NCI-H2196 treated with DMSO at 0.1 percent for 48 hours (cell line): ENCODE measurements around the gene TASOR2.

ENCODE experiments used
- DNase-seq: peaks from one replicate; lab custom pipeline; 2025; ENCODE audit not compliant: unreplicated experiment; lab: John Stamatoyannopoulos, UW

The TASOR2 gene, protein sequence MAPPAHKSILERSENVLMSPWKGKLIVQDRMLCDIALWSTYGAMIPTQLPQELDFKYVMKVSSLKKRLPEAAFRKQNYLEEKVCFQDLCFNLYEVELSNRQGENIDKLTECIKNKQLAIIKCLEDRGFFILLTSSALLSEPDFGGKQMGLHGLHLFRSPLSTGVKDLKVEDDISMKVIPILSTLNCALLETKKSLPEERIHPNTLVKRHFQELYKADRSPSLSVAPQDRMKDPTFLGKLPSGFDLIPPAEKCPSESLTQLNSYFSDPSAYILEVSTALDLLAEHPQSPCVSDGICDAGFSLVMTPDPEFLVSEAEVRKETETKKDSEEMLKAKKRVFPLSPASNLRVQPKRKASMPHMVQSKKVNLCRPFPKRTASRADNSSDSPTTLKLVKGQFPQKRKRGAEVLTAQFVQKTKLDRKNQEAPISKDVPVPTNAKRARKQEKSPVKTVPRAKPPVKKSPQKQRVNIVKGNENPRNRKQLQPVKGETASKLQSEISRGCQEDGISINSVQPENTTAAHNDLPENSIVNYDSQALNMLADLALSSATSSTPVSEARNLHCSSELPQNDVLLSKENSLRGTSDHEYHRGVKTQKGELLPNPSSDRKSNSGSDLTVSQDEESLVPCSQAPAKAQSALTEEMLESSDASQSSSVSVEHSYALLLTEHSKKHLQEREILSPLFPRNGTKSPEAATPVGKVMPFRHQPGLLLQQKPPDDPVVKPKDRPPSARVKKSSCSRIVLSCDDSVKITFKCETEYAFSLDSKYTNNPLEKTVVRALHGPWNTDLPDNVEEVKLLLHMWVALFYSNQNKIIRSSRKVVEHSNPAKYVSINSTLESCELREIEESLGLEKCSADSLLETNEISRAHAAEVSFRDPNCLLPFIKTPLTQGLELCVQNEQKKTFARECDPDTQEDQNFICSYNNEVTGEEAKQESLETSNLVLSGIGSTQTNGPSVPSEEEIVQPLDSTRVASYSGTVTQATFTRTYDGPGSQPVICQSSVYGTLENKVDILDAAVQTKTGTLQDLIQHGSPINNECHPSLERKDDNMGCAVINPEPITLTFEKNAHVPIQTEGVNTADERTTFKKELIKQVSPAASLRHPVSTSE (N-terminal part only)

DNA sequence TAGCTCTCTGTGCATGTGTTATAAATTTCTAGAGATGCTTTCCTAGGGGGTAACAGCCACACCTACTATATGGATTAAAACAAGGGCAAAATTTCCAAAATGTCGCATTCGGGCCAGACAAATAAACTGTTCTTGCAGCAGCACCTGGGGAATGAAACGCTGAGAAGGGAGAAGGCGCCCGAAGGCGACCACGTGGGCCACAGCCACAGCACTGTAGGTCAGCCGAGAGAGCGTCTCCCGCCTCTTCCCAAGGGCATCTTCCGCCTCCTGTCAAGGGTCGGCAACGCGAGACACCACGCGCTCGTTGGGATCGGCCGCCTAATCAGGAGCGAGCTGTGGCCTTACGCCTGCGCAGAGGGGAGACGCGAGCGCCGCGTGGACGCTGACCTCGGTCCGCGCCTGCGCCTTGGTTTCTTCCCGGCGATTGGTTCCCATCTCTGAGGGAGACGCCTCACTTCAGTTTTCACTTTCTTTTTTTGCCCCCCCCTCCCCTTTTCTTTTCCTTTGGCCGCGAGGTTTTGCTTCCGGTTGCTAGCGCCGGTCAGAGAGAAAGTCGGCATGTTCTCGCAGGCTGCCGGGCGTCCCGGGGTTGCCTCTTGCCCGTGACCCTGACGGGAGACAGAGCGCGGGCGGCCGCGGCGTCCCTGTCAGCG lies at the start of gene TASOR2:
Gene TASOR2, plus strand, starts transcription at position 521 of the 653 bp plus-strand sequence. CDS start 35,805 bp downstream, outside the sequence.
- DNase-seq: peak; percentile 89

DNA sequence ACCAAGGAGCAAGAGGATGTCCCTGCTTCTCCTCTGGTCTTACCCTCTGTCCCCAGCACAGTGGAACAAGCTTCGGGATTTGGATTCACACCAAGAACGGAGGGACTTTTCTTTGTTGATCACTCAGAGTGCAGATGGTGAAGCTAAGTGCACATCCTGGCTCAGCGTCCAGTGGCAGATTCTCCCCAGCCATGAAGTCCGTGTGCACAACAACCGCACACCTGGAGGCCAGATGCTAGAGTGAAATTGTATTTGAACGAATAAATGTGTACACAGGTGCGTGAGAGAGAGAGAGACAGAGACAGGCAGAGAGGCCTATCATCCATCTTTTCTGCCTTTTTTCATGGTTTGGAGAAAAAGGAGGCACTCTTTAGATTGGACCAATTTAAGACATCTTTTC lies 49.7 kb upstream of the TASOR2 start:
- no peak for DNase-seq

DNA sequence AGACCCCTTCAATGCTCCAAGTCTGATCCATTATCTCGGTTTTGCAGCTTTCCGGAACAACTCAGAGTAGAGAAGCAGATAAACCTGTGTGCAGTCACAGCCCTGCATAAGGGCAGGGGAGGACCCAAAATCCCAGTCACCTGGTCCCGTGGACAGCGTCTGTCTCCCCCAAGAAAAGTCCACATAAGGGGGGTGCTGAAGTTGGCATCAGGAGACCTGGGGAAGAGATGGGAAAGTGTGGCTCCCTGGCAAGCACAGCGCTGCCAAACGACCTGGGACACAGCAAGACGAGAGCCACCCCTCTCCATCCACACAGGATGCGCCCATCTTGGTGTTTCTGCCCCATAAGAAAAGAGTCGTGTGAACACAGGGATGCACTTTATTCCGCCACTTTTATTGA lies 46.1 kb upstream of the TASOR2 start:
- DNase-seq: no peak

DNA sequence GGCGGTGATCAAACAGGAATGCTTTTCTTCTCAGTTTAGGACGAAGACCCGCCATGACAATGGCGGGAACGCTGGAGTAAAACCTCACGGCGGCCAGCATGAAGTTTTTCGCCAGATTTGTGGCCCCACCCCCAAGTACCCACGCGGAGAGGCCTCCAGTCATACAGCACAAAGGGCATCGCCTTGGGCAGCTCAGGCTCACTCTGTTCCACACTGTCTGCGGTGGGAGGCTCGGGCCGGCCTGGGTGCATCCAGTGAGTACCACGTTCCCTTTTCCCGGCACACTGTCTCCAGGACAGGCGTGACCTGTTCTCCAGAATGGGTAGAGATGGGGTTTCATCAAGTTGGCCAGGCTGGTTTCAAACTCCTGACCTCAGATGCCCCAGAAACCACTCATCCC lies 45.6 kb upstream of the TASOR2 start:
- no peak for DNase-seq

DNA sequence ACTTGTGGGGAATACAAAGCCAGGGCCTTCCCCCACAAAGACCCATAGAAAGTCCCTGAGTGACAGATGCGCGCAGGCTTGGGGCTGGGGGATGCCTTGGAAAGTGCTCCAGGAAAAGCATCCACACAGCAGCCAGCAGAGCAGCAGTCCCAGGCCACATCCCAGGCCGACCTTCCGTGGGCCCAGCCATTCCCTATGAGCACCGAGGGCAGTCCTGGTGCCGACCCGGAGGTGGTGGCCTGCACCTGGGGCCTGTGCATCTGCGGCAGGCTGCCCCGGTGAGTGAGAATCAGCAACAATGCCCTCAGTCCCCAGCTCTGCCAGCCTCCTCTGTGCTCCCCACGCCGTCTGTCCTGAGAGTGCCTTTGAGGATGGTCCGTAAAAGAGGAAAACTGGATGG lies 44.6 kb upstream of the TASOR2 start:
- DNase-seq: no peak

DNA sequence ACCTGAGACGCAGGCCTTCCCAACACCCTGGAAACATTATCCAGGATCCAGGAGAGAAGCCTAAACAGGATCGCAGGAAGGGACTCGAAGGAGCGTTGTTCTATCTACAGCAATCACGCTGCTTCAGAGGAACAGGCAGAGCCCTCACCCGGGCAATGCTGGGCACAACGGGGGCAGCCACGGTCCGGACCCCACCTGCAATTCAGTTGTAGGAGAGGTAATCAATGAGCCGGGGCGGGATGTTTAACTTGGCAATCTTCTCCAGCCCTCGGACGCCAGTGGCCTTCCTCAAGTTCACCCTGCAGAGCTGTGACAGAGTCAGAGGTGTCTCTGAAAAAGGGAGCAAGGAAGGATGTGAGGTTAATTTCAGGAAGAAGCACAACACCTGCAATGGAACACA lies 44.1 kb upstream of the TASOR2 start:
- DNase-seq: no peak

DNA sequence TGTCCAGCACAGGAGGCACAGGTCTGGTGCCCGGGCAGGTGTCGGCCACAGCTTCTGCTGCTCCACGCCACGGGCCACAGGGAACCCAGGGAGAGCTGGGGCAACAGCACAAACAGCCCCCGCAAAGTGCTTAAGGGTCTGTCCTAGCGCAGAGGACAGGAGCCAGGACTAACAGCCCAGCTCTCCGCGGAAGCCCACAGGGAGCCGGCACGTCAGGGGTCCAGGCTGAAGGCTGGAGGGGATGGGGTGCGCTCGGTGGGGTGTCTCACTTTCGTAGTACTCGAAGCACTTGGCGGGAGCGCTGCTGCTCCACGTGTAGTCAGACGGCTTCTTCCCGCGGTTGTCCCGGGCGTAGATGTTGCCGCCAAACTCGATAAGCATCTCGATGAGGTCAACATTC lies 43.1 kb upstream of the TASOR2 start:
- no peak for DNase-seq

DNA sequence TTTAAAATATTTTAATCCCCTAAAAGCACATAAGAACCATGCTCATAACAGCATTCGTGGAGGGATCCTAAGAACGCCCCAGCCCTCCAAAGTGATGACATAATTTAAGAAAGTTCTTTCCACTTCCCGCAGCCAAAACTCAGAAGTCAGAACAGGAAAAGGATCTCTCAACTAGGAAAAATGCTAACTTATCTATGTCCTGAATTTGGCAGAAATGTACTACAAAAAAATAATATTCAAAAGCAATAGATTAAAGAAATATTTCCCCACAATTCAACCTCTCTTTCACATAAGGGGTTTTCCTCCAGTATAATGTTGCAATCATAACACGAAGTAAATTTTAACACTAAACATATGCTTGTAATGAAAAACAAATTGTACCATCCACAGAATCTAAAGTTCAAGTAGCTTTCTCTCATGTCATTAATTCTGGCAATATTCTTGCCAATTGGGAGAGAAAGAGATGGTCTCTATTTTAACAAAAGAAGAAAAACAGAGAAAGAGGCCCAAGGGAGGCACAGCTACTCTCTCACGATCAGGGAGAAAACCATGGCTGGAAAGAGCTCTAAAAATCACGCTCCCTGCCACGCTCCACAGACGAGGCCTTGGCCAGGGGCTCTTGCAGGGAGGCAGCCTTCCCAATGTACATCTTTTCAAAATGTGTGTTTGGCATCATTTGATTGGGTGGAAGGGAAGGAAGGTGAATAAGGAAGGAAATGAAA lies 41.1 kb upstream of the TASOR2 start:
- no peak for DNase-seq

DNA sequence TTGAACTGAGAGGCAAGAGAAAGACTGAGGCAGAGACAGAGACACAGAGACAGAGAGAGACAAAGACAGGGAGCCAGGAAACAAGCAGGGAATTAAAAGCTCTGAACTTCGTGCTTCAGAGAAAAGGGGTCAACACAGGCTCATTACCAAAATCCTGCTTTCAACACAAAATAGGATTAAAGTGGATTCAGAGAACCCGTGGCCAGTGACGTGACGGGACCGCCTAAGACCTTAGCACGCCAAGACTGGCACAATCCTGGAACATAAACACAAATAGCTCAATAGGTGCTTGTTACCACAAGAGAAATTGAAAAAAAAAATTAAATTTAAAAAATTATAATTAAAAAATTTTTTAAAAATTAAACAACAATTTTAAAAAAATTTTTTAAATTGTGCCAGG lies 39.7 kb upstream of the TASOR2 start:
- no peak for DNase-seq

DNA sequence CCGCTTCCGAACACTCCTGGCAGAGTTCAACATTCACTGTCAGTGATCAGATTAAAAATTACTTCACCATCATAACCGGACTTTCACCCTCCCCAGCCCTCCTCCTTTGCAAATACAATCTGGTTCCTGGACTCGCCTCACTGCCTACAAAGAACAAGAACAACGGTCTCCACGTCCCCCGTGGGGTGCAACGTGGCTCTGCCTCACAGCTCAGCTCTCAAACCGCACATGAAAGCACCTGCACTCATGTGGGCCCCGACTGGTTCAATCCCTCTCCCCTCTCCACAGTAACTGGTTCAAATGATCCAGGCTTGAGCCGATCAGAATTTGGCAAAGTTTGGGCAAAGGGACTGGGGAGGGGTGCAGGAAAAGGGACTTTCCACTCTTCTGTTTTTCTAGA lies 39.3 kb upstream of the TASOR2 start:
- DNase-seq: no peak

DNA sequence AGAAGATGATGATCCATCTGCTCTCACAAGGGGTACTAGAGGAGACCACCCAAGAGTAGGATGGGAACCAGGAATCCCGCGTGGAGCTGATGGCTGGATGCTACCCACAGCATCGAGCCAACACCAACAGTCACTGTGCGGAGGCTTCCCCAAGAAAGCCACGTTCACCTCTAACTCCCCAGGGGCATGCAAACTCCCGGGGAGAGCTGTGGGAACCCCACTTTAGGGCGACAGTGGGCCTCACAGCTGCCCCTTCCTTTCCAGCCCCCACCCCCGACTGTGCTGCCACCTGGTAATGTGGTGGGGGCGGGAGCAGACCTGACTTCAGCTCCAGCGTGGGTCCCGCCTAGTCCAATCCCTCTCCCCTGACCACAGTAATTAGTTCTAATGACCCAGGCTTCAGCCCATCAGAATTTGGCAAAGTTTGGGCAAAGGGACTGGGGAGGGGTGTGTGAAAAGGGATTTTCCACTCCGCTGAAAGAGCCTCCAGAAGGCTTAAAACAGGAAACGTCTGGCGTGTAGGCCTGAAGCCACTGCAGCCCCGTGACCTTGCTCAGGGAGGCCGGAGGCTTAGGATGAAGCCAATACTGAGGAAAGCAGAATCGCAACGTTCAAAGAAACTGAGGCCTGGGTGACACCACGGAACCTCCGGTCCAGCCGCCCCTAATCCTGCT lies 38.6 kb upstream of the TASOR2 start:
- no peak for DNase-seq

DNA sequence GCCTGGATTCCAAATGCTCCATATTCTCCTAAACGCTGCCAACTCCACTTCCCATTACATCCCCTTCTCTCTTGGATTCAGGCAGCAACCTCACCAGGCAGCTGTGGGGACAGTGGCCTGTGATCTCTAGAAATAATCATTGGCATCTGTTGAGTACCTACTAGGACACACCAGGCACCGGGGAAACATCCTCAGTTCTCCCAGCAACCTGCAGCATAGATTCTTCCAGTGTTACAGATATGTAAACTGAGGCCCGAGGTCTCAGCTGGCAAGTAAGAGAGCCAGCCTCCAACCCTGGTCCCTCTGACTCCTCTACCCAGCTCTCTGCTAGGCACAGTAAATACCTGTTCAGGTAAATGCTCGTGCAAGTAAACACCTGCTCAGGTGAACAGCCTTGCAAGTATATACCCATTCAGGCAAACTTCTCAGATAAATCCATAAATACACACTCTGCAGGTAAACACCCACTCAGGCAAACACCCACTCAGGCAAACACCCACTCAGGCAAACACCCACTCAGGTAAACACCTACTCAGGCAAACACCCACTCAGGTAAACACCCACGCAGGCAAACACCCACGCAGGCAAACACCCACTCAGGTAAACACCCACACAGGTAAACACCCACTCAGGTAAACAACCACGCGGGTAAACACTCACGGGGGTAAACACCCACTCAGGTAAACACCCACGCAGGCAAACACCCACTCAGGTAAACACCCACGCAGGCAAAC lies 37.0 kb upstream of the TASOR2 start:
- DNase-seq: no peak

DNA sequence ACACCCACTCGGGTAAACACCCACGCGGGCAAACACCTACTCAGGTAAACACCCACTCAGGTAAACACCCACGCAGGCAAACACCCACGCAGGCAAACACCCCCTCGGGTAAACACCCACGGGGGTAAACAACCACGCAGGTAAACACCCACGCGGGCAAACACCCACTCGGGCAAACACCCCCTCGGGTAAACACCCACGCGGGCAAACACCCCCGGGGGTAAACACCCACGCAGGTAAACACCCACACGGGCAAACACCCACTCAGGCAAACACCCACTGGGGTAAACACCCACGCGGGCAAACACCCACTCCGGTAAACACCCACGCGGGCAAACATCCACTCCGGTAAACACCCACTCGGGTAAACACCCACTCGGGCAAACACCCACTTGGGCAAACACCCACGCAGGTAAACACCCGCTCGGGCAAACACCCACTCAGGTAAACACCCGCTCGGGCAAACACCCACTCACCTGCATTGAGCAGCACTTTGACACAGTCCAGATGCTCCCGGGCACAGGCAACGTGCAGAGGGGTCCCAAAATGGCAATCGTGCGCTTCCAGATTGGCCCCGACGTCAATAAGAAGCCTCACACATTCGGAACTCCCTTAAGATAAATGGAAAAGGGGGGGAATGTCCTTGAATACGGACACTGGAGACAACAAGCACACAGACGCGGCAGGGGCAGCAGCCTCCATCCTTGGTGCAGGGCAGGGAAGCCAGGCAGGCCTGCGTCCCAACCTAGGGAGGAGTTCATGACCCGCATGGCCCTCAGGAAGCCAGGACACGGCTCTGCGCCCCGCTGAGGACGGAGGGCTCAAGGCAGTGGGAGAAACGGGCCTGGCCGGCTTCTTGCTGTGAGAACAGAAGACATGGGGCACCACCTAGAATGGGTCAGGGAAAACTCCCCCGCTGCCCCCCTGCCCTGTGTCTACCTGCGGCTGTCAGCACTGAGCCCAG lies 35.9 kb upstream of the TASOR2 start:
- no peak for DNase-seq

DNA sequence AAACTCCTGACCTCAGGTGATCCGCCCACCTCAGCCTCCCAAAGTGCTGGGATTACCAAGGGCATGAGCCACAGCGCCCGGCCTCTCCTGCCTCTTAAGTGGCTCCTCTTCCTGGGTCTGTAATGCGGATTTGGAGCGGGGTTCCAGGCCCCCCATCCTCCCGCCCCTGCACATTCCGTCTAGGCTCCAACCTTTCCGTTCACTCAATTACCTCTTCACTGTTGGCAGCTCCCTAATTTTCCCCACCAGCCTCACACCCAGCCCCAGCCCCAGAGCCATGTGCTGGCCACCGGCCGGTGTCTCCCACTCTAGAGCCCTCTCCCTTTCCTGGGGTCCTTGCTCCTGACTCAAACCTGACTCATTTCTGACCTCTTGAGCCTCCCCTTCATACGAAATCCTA lies 34.9 kb upstream of the TASOR2 start:
- DNase-seq: no peak

DNA sequence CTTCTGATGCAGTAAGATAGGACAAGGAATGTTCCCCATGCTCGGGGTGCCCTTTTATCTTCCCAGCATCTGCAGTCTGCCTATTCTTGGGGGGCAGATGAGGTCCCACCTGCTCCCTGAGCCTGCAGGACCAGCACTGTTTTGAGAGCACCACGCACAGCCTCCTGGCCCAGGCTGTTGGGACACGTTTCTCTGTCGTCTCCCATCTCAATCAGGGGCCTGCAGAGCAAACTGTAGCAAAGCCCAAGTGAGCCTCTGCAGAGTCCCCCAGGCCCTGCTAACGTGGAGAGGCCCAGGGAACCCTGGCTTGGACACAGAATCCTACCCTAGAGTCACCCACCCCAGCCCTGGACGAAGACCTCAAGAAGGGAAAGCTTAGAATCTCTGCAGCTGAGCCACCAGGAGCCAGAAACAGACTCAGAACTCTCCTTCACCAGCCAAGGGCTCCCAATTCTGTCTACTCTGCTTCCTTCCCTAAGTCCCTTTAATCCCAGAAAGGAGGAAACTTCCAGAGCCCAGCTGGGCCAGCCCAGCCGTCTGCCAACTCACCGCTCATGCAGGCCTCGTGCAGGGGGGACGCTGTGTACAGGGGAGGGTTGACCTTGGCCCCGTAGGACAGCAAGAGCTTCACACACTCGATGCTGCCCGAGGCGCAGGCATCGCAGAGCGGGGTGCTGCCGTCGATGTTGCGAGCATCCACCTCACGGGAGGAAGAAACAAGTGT lies 33.8 kb upstream of the TASOR2 start:
- no peak for DNase-seq

DNA sequence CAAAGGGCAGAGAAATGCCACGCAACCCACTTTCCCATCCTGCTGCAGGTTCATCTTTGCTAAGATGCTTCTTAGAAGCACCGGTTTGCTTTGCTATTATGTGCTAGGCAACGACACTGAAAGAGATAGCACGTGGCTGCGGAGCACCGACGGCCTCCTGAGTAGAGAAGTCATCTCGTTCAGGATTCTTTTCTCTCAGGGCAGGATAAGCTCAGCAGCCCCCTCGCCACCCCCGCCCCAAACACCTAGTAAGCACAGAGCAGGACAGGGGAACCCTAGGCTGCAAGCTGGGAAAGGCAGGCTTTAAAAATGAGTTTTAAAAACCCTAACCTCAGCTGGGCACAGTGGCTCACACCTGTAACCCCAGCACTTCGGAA lies 33.3 kb upstream of the TASOR2 start:
- DNase-seq: no peak

DNA sequence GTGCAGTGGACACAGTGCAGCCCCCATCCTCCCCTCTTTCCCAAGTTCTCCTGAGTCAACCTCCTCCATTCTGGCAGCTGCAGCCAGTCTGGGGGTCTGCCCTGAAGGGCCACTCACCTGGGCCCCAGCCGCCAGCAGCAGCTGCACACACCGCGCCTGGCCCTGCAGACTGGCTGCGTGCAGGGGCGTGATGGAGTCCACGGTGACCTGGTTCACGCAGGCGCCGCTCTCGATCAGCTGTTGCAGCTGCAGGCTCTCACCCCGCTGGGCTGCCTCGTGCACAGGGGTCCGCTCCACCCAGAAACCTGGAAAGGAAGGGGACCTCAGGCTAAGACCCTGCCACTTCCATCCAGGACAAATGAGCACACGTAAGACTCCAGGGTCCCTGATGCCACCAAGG lies 31.9 kb upstream of the TASOR2 start:
- DNase-seq: no peak
